B cell (primary cell): ENCODE data around the gene TMEM256. TPM values are rescaled to one million over a fixed set of nuclear protein-coding genes. Genes with fewer than 3 reads are reported as not detected.

ENCODE experiments used
- ATAC-seq: fragments of 200-7000 bp; cut with Tn5 transposase; one replicate; pipeline ENCODE4 v1.10.0; 2021; ENCODE audit warnings: low read depth, mild to moderate bottlenecking, moderate number of reproducible peaks, moderate library complexity
- CTCF ChIA-PET: fragments of 350-600 bp; sonication (Branson Sonifier 250); formaldehyde crosslinking; loops from one replicate; lab custom pipeline; 2021; ENCODE audit warnings: antibody characterized with exemption, inconsistent platforms; lab: Charles Lee
- POLR2A ChIA-PET: fragments of 350-600 bp; sonication (Branson Sonifier 250); formaldehyde crosslinking; loops from one replicate; lab custom pipeline; 2021; ENCODE audit warnings: antibody characterized with exemption; lab: Charles Lee
- DNase-seq: peaks from one replicate; pipeline ENCODE4 v3.0.0; 2013
- H2AFZ ChIP-seq: 2 replicates; pipeline ENCODE4 v1.6.1; 2012; ENCODE audit warnings: mild to moderate bottlenecking, low read depth, low read length; ENCODE audit not compliant: insufficient read depth, poor library complexity, severe bottlenecking
- H3K27ac ChIP-seq, 2 donors: 1 replicate in 1 of 2; 2 replicates in 1 of 2; pipeline ENCODE4 v1.5.1; 2012 to 2013; ENCODE audit warnings: low read length in 2 of 2, mild to moderate bottlenecking in 2 of 2, moderate library complexity in 1 of 2
- H3K27me3 ChIP-seq, 4 experiments: fragments of 200-600 bp in 1 of 4; sonication (generic) in 1 of 4; replicated peaks in 1 of 4; 1 replicate in 2 of 4; 2 replicates in 2 of 4; pipeline versions ENCODE4 v1.6.1 to v1.7.0; 2013 to 2016; ENCODE audit warnings: low read length in 3 of 4, mild to moderate bottlenecking in 2 of 4, mixed read lengths in 1 of 4, moderate library complexity in 1 of 4; ENCODE audit not compliant: insufficient read depth in 4 of 4, control insufficient read depth in 3 of 4; ENCODE audit errors: control extremely low read depth in 1 of 4
- H3K36me3 ChIP-seq, 2 experiments: replicated peaks in 1 of 2; 1 replicate in 1 of 2; 2 replicates in 1 of 2; pipeline versions ENCODE4 v1.6.1 to v1.7.1; 2013; ENCODE audit warnings: low read length in 1 of 2; ENCODE audit not compliant: insufficient read depth in 2 of 2, control insufficient read depth in 1 of 2; ENCODE audit errors: control extremely low read depth in 1 of 2, extremely low read depth in 1 of 2
- H3K4me1 ChIP-seq, 2 donors: fragments of 200-600 bp in 1 of 2; sonication (generic) in 1 of 2; 1 replicate in 1 of 2; 2 replicates in 1 of 2; pipeline versions ENCODE4 v1.5.1 to v1.6.1; 2013 to 2017; ENCODE audit warnings: low read length in 2 of 2; ENCODE audit not compliant: control insufficient read depth in 2 of 2, insufficient read depth in 2 of 2
- H3K4me2 ChIP-seq: replicated peaks from 2 replicates; pipeline ENCODE3; 2012; ENCODE audit warnings: mild to moderate bottlenecking, low read depth, low read length; ENCODE audit not compliant: poor library complexity, severe bottlenecking
- H3K4me3 ChIP-seq, 5 experiments: fragments of 200-600 bp in 1 of 5; sonication (generic) in 1 of 5; 1 replicate in 3 of 5; 2 replicates in 2 of 5; pipeline versions ENCODE4 v1.5.1 to v1.7.0; 2011 to 2016; ENCODE audit warnings: low read length in 4 of 5, mild to moderate bottlenecking in 4 of 5, low read depth in 2 of 5, control low read depth in 1 of 5, moderate library complexity in 1 of 5; ENCODE audit not compliant: insufficient read depth in 1 of 5; ENCODE audit errors: control extremely low read depth in 1 of 5, extremely low read depth in 1 of 5
- H3K79me2 ChIP-seq: fragments of 200-600 bp; sonication (generic); one replicate; pipeline ENCODE4 v1.6.0; 2016; ENCODE audit warnings: low read length; ENCODE audit not compliant: control insufficient read depth, insufficient read depth
- H3K9ac ChIP-seq: fragments of 200-600 bp; sonication (generic); 2 replicates; pipeline ENCODE4 v1.6.1; 2017; ENCODE audit warnings: mild to moderate bottlenecking, low read length, moderate library complexity
- H3K9me3 ChIP-seq, 3 donors: one replicate each; pipeline versions ENCODE4 v1.6.1 to v1.7.1; 2013; ENCODE audit warnings: low read length in 2 of 3; ENCODE audit not compliant: control insufficient read depth in 2 of 3, insufficient read depth in 1 of 3; ENCODE audit errors: control extremely low read depth in 1 of 3
- H4K20me1 ChIP-seq: 2 replicates; pipeline ENCODE4 v1.6.0; 2012; ENCODE audit warnings: mild to moderate bottlenecking, low read length; ENCODE audit not compliant: insufficient read depth, control insufficient read depth, poor library complexity, severe bottlenecking
- H3K27ac Mint-ChIP-seq: one replicate; pipeline ENCODE4 v1.8.0; 2021; ENCODE audit warnings: mixed read lengths
- H3K27me3 Mint-ChIP-seq: one replicate; pipeline ENCODE4 v1.8.0; 2021; ENCODE audit warnings: mixed read lengths
- H3K4me1 Mint-ChIP-seq: one replicate; pipeline ENCODE4 v1.8.0; 2021; ENCODE audit warnings: mixed read lengths
- H3K4me3 Mint-ChIP-seq: one replicate; pipeline ENCODE4 v1.8.0; 2021; ENCODE audit warnings: mixed read lengths
- H3K9me3 Mint-ChIP-seq: one replicate; pipeline ENCODE4 v1.8.0; 2022; ENCODE audit warnings: mixed read lengths; ENCODE audit not compliant: insufficient read depth
- CTCF ChIP-seq: fragments of 200-600 bp; IDR thresholded peaks from one replicate; pipeline ENCODE4 v1.8.0; 2022; ENCODE audit warnings: antibody characterized with exemption, mild to moderate bottlenecking
- EZH2 ChIP-seq: IDR thresholded peaks from 2 replicates; pipeline ENCODE4 v1.6.1; 2012; ENCODE audit warnings: borderline replicate concordance, low read depth, mild to moderate bottlenecking, moderate library complexity, low read length; ENCODE audit not compliant: insufficient read depth, poor library complexity, severe bottlenecking
- WGBS: methylation state at CpG from one replicate; pipeline ENCODE4 v1.1.5; 2013; ENCODE audit warnings: missing lambda C conversion rate; ENCODE audit not compliant: insufficient coverage; 5-methylcytosine and 5-hydroxymethylcytosine counted together
- intact Hi-C: fragments of 100-400 bp; cut with micrococcal nuclease; formaldehyde crosslinking; loops from one replicate; pipeline ENCODE4 v1.10.0; 2022
- polyA plus RNA-seq: library from polyadenylated mRNA; depleted of rRNA; stranded (reverse); fragments of >200 nt; gene quantifications from 2 replicates; pipeline ENCODE4 v1.2.3, GENCODE V29; 2012
- total RNA-seq, 2 donors: library from RNA; stranded (reverse); fragments of 120-200 nt in 1 of 2; gene quantifications; 1 replicate in 1 of 2; 2 replicates in 1 of 2; pipeline versions ENCODE4 v1.2.3 to v1.2.4, GENCODE V29; 2013 to 2022

Gene TMEM256
- total and polyA plus RNA-seq, 2 donors (not counting 1 experiment from before 2014, with no cell fraction given), result 65.4 to 67.8 TPM

GRCh38 chr17:7409716-7410115 lies 5.8 kb upstream of the TMEM256 start:
- Histone ChIP-seq H3K4me2 (no peak overlapping the region), H2AFZ (no peak overlapping the region), H3K79me2 (no peaks in the 10 kb centered on the region), H3K4me1 (peaks cover 7 to 13% of the 10 kb centered on the region in 2 donors), H3K36me3 (no peaks in the 10 kb centered on the region), H4K20me1 (no peaks in the 10 kb centered on the region), H3K27me3 (peaks cover 0 to 33% (median 4%) of the 10 kb centered on the region in 4 experiments), H3K9ac (no peak overlapping the region), H3K9me3 (peaks cover 0 to 4% (median 0%) of the 10 kb centered on the region in 3 donors), H3K4me3 (no peak overlapping the region), H3K27ac (no peak overlapping the region)
- Mint-ChIP-seq H3K27me3 (peaks cover 32% of the 10 kb centered on the region), H3K4me1 (peaks cover 6% of the 10 kb centered on the region), H3K9me3 (no peaks in the 10 kb centered on the region), H3K4me3 (no peak overlapping the region), H3K27ac (no peak overlapping the region)
- intact Hi-C loops, result no loop called here
- CTCF ChIA-PET, result no interaction called here
- WGBS, result 94% methylated on average over 6 of the region's 6 CpGs
- no peak for TF ChIP-seq EZH2
- TF ChIP-seq CTCF, result no peak
- POLR2A ChIA-PET, result no interaction called here
- ATAC-seq, result no peak
- no peak for DNase-seq

- POLR2A ChIA-PET, result interaction anchor here (0.5 kb wide), 1 partner anchor 106 kb away, joined by 3 read pairs; no protein-coding TSS in a partner anchor
- peaks cover 12% of the 10 kb centered on the region for H3K4me1 Mint-ChIP-seq
- CTCF ChIA-PET, result no interaction called here
- Histone ChIP-seq H3K27ac (no peak overlapping the region), H3K4me1 (peaks cover 7 to 13% of the 10 kb centered on the region in 2 donors), H3K9ac (no peak overlapping the region), H4K20me1 (no peaks in the 10 kb centered on the region), H3K36me3 (no peaks in the 10 kb centered on the region), H3K4me2 (peak overlapping the region; percentile 65), H3K9me3 (peaks cover 0 to 4% (median 0%) of the 10 kb centered on the region in 3 donors), H3K79me2 (no peaks in the 10 kb centered on the region), H2AFZ (no peak overlapping the region), H3K27me3 (peaks cover 0 to 33% (median 4%) of the 10 kb centered on the region in 4 experiments), H3K4me3 (no peak overlapping the region)
- intact Hi-C loops, result no loop called here
- no peaks in the 10 kb centered on the region for H3K9me3 Mint-ChIP-seq
- no peak for ATAC-seq
- no peak for TF ChIP-seq CTCF
- TF ChIP-seq EZH2, result no peak
- no peak overlapping the region for H3K27ac Mint-ChIP-seq
- 82% methylated on average over 6 of the region's 6 CpGs for WGBS
- H3K27me3 Mint-ChIP-seq, result peaks cover 32% of the 10 kb centered on the region
- no peak overlapping the region for H3K4me3 Mint-ChIP-seq
- no peak for DNase-seq
These were observed 5.0 kb upstream of the TMEM256 start for GRCh38 chr17:7408863-7409262.
